ENCODE results near the gene LCN15.
A peak's percentile ranks its signal among the peaks of the same experiment; 100 is the strongest.

The LCN15 gene

GRCh38 chr9:136723362-136723976 lies 40.8 kb downstream of the LCN15 start (continued):
- TF ChIP-seq, protein P1, sequence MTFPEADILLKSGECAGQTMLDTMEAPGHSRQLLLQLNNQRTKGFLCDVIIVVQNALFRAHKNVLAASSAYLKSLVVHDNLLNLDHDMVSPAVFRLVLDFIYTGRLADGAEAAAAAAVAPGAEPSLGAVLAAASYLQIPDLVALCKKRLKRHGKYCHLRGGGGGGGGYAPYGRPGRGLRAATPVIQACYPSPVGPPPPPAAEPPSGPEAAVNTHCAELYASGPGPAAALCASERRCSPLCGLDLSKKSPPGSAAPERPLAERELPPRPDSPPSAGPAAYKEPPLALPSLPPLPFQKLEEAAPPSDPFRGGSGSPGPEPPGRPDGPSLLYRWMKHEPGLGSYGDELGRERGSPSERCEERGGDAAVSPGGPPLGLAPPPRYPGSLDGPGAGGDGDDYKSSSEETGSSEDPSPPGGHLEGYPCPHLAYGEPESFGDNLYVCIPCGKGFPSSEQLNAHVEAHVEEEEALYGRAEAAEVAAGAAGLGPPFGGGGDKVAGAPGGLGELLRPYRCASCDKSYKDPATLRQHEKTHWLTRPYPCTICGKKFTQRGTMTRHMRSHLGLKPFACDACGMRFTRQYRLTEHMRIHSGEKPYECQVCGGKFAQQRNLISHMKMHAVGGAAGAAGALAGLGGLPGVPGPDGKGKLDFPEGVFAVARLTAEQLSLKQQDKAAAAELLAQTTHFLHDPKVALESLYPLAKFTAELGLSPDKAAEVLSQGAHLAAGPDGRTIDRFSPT (tag by site-specific recombination; IDR thresholded peaks at IDR 0.05) = peak; percentile 83
- TF ChIP-seq GLI4 (tag by site-specific recombination; IDR thresholded peaks at IDR 0.05) (no peak), ZNF629 (tag by site-specific recombination; IDR thresholded peaks at IDR 0.05) (no peak), ZNF792 (tag by site-specific recombination; IDR thresholded peaks at IDR 0.05) (no peak), ZNF335 (tag by site-specific recombination; conservative IDR thresholded peaks at IDR 0.05) (no peak), ZNF354C (tag by site-specific recombination; IDR thresholded peaks at IDR 0.05; ENCODE audit: borderline replicate concordance, low read depth) (no peak), ZNF707 (tag by site-specific recombination; IDR thresholded peaks at IDR 0.05) (no peak), BCL11B (tag by site-specific recombination; IDR thresholded peaks at IDR 0.05; ENCODE audit: low read depth) (no peak; the same call in 1 of the 2 replicates), SCRT2 (tag by site-specific recombination; IDR thresholded peaks at IDR 0.05) (peak; percentile 69), ZNF658 (tag by site-specific recombination; IDR thresholded peaks at IDR 0.05) (no peak), ZNF121 (tag by site-specific recombination; IDR thresholded peaks at IDR 0.05) (no peak), PATZ1 (tag by site-specific recombination; IDR thresholded peaks at IDR 0.05) (peak; percentile 14; the same call in 1 of the 2 replicates), KLF7 (tag by site-specific recombination; IDR thresholded peaks at IDR 0.05; ENCODE audit: borderline replicate concordance) (no peak), ZNF548 (tag by site-specific recombination; IDR thresholded peaks at IDR 0.05) (no peak), ZNF341 (tag by site-specific recombination; IDR thresholded peaks at IDR 0.05; ENCODE audit: low read depth) (0 out of 2 replicates have a peak, but pooled peaks have one; percentile 0), ZNF677 (tag by site-specific recombination; IDR thresholded peaks at IDR 0.05) (no peak), ZNF664 (tag by site-specific recombination; IDR thresholded peaks at IDR 0.05) (no peak), PRDM2 (tag by site-specific recombination; IDR thresholded peaks at IDR 0.05; ENCODE audit: borderline replicate concordance) (no peak), ZNF488 (tag by site-specific recombination; IDR thresholded peaks at IDR 0.05) (no peak), ZNF266 (tag by site-specific recombination; IDR thresholded peaks at IDR 0.05; ENCODE audit: low read depth) (no peak), ZNF530 (tag by site-specific recombination; IDR thresholded peaks at IDR 0.05; ENCODE audit: low read depth) (no peak)
- TF ChIP-seq, protein P2, sequence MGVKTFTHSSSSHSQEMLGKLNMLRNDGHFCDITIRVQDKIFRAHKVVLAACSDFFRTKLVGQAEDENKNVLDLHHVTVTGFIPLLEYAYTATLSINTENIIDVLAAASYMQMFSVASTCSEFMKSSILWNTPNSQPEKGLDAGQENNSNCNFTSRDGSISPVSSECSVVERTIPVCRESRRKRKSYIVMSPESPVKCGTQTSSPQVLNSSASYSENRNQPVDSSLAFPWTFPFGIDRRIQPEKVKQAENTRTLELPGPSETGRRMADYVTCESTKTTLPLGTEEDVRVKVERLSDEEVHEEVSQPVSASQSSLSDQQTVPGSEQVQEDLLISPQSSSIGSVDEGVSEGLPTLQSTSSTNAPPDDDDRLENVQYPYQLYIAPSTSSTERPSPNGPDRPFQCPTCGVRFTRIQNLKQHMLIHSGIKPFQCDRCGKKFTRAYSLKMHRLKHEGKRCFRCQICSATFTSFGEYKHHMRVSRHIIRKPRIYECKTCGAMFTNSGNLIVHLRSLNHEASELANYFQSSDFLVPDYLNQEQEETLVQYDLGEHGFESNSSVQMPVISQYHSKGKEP (tag by site-specific recombination; IDR thresholded peaks at IDR 0.05) = peak; percentile 36; the same call in 1 of the 2 replicates
- TF ChIP-seq, protein P3, sequence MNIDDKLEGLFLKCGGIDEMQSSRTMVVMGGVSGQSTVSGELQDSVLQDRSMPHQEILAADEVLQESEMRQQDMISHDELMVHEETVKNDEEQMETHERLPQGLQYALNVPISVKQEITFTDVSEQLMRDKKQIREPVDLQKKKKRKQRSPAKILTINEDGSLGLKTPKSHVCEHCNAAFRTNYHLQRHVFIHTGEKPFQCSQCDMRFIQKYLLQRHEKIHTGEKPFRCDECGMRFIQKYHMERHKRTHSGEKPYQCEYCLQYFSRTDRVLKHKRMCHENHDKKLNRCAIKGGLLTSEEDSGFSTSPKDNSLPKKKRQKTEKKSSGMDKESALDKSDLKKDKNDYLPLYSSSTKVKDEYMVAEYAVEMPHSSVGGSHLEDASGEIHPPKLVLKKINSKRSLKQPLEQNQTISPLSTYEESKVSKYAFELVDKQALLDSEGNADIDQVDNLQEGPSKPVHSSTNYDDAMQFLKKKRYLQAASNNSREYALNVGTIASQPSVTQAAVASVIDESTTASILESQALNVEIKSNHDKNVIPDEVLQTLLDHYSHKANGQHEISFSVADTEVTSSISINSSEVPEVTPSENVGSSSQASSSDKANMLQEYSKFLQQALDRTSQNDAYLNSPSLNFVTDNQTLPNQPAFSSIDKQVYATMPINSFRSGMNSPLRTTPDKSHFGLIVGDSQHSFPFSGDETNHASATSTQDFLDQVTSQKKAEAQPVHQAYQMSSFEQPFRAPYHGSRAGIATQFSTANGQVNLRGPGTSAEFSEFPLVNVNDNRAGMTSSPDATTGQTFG (tag by site-specific recombination; IDR thresholded peaks at IDR 0.05; ENCODE audit: borderline replicate concordance) = no peak
- TF ChIP-seq, protein P4, sequence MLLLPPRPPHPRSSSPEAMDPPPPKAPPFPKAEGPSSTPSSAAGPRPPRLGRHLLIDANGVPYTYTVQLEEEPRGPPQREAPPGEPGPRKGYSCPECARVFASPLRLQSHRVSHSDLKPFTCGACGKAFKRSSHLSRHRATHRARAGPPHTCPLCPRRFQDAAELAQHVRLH (tag by site-specific recombination; IDR thresholded peaks at IDR 0.05) = no peak

All from HEK293 (cell line).